ENCODE results near the gene TRPC5OS.

Gene TRPC5OS

DNA sequence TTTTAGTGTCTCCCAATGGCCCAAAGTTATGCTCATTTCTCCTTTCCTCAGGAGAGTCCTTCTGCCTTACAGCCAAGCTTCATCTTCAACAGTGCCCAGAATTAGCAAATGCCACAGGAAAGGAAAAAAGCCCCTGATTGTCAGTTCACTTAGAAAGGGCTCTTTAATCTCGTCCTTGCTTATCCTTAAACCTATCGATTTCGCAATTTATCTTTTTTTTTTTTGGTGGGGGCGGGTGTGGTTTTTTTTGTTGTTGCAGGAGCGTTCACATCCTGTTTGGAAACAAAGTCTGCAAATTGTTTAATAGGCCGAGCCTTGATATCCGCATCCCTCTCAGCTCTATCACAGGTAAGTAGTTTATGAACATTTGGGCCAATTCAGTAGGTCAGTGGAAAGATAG lies 20.2 kb downstream of the TRPC5OS start:
- DNase-seq (ENCODE audit: low read depth): no peak

GRCh38 chrX:111914398-111915090 lies 38.6 kb downstream of the TRPC5OS start:
- no peak for DNase-seq (ENCODE audit: low read depth)

DNA sequence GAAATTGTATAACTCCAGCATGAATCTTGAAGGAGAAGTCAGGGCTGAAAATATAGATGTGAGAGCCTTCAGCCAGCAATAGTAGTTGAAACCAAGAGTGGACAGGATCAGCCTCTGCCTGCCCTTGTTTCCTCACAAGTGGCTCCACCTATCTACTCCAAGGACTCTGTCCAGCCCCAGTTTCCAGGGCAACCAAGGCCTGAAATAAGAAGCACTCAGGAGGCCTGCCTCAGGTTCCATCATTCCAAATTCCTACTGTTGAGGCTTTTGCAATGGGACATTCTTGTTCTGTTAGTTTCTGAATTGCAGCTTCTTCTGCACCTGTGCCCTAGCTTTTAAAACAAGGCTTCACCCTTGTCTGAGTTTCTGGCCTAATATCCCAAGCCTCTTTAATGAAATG lies 41.6 kb downstream of the TRPC5OS start:
- DNase-seq (ENCODE audit: low read depth): no peak

- DNase-seq (ENCODE audit: low read depth): no peak
These were observed 52.5 kb downstream of the TRPC5OS start for GRCh38 chrX:111928456-111928855.
